Panc1 (cell line): Measurements from ENCODE around the gene ITPR2. TPM values are rescaled to one million over a fixed set of nuclear protein-coding genes. Genes with fewer than 3 reads are reported as not detected.

ENCODE experiments used
- ATAC-seq: fragments of 200-7000 bp; cut with Tn5 transposase; 2 replicates; pipeline ENCODE4 v1.9.1; 2020; ENCODE audit warnings: mild to moderate bottlenecking, moderate library complexity
- BruUV-seq: library from RNA; stranded (reverse); fragments of 400-500 nt; replicated peaks from 2 replicates; lab custom pipeline; 2021; lab: Mats Ljungman, UMichigan
- CTCF ChIA-PET: fragments of 300-600 bp; sonication (Branson Sonifier 250); formaldehyde crosslinking; loops from one replicate; lab custom pipeline; 2022; ENCODE audit warnings: antibody characterized with exemption; lab: Charles Lee
- POLR2A ChIA-PET: fragments of 300-600 bp; sonication (Branson Sonifier 250); formaldehyde crosslinking; loops from one replicate; lab custom pipeline; 2022; ENCODE audit warnings: antibody characterized with exemption; lab: Charles Lee
- DNase-seq: peaks from one replicate; pipeline ENCODE4 v3.0.0-alpha.2; 2010; ENCODE audit warnings: low read depth, low spot score
- H3K27ac ChIP-seq: 2 replicates; pipeline ENCODE4 v1.5.1; 2011; ENCODE audit warnings: mild to moderate bottlenecking, low read length, inconsistent platforms
- H3K27me3 ChIP-seq: fragments of 200-500 bp; sonication (Bioruptor generic); 2 replicates; pipeline ENCODE4 v1.6.0; 2014; ENCODE audit warnings: low read length, inconsistent platforms; ENCODE audit not compliant: control insufficient read depth, insufficient read depth
- H3K36me3 ChIP-seq: fragments of 200-500 bp; sonication (Bioruptor generic); 2 replicates; pipeline ENCODE4 v1.5.1; 2014; ENCODE audit warnings: inconsistent platforms, mild to moderate bottlenecking, low read length, moderate library complexity; ENCODE audit not compliant: control insufficient read depth, insufficient read depth
- H3K4me1 ChIP-seq: 2 replicates; pipeline ENCODE4 v1.5.1; 2011; ENCODE audit warnings: inconsistent platforms, mild to moderate bottlenecking, low read length, moderate library complexity; ENCODE audit not compliant: control insufficient read depth, insufficient read depth
- H3K4me3 ChIP-seq, 2 experiments: 2 replicates each; pipeline ENCODE4 v1.5.1; 2011 to 2012; ENCODE audit warnings: low read depth in 2 of 2, low read length in 2 of 2, mild to moderate bottlenecking in 2 of 2, inconsistent platforms in 1 of 2, moderate library complexity in 1 of 2
- H3K9me3 ChIP-seq: fragments of 200-500 bp; sonication (Bioruptor generic); 2 replicates; pipeline ENCODE4 v1.5.1; 2014; ENCODE audit warnings: low read depth, mild to moderate bottlenecking, inconsistent platforms, low read length, moderate library complexity; ENCODE audit not compliant: control insufficient read depth, insufficient read depth
- CTCF ChIP-seq: fragments of 450-650 bp; IDR thresholded peaks from 2 replicates; pipeline ENCODE4 v1.5.1; 2017; ENCODE audit warnings: mild to moderate bottlenecking
- POLR2AphosphoS5 ChIP-seq: IDR thresholded peaks from 2 replicates; pipeline ENCODE4 v1.6.1; 2012; ENCODE audit warnings: mild to moderate bottlenecking, low read depth, low read length, moderate library complexity
- REST ChIP-seq, 2 experiments: IDR thresholded peaks; 2 replicates each; pipeline ENCODE4 v1.6.1; 2011 to 2012; ENCODE audit warnings: low read depth in 2 of 2, control low read depth in 1 of 2, low read length in 1 of 2, mild to moderate bottlenecking in 1 of 2, moderate library complexity in 1 of 2; ENCODE audit not compliant: insufficient read depth in 1 of 2
- SIN3A ChIP-seq: IDR thresholded peaks from 2 replicates; pipeline ENCODE4 v1.6.1; 2012; ENCODE audit warnings: low read depth, mild to moderate bottlenecking, low read length, moderate library complexity, borderline replicate concordance; ENCODE audit not compliant: insufficient read depth
- TCF7L2 ChIP-seq: IDR thresholded peaks from 2 replicates; pipeline ENCODE4 v1.6.1; 2011; ENCODE audit warnings: mild to moderate bottlenecking, low read depth, low read length, inconsistent platforms
- in situ Hi-C: cut with HindIII; loops from 2 replicates; pipeline ENCODE4 v1.10.0; 2016; ENCODE audit warnings: low sequenced_read_pairs, low pct_unique_long_range_greater_than_20kb
- intact Hi-C: fragments of 100-400 bp; cut with micrococcal nuclease; formaldehyde crosslinking; loops from one replicate; pipeline ENCODE4 v1.10.0; 2022; ENCODE audit not compliant: unreplicated experiment
- total RNA-seq: library from RNA; stranded (reverse); gene quantifications from one replicate; pipeline ENCODE4 v1.2.1, GENCODE V29; 2021; ENCODE audit not compliant: unreplicated experiment

ITPR2 gene
- total RNA-seq, 1 experiment from 2014 or later, result 41.8 TPM

- in situ Hi-C loops (no loop called here), intact Hi-C loops (no loop called here)
- H3K9me3 ChIP-seq, result no peaks in the 10 kb centered on the region
- no peaks in the 10 kb centered on the region; the same call in 1 of the 2 replicates for H3K27me3 ChIP-seq
- BruUV-seq, result no TSS peak
- H3K36me3 ChIP-seq, result no peaks in the 10 kb centered on the region
- no peak for TF ChIP-seq CTCF
- no peak for TF ChIP-seq SIN3A
- TF ChIP-seq TCF7L2, result no peak
- no peak for TF ChIP-seq REST (IDR thresholded peaks at IDR 0.05; ENCODE audit: insufficient read depth in 1 of 2, low read depth in 2 of 2, low read length in 1 of 2)
- TF ChIP-seq POLR2AphosphoS5, result no peak
- POLR2A ChIA-PET, result interaction anchor here (1.0 kb wide), 1 partner anchor 127 kb away, joined by 3 read pairs; no protein-coding TSS in a partner anchor
- CTCF ChIA-PET, result interaction anchor here (0.6 kb wide), 1 partner anchor 29 kb away, joined by 4 read pairs; no protein-coding TSS in a partner anchor
- no peaks in the 10 kb centered on the region for H3K4me1 ChIP-seq
- DNase-seq, result no peak
- ATAC-seq, result no peak
- no peak overlapping the region for H3K27ac ChIP-seq
- H3K4me3 ChIP-seq, result no peak overlapping the region
Measured at GRCh38 chr12:26846416-26846815, 13.4 kb upstream of the ITPR2 start.

GRCh38 chr12:26845984-26846383 lies 13.0 kb upstream of the ITPR2 start:
- BruUV-seq, result no TSS peak

More at GRCh38 chr12:26845984-26846383, 13.0 kb upstream of the ITPR2 start:
- in situ Hi-C loops (no loop called here), intact Hi-C loops (no loop called here)
- no peak for DNase-seq
- H3K36me3 ChIP-seq, result no peaks in the 10 kb centered on the region
- no peak overlapping the region for H3K27ac ChIP-seq
- TF ChIP-seq SIN3A (no peak), POLR2AphosphoS5 (no peak), REST (IDR thresholded peaks at IDR 0.05; ENCODE audit: insufficient read depth in 1 of 2, low read depth in 2 of 2, low read length in 1 of 2) (no peak), CTCF (no peak), TCF7L2 (no peak)
- ChIA-PET CTCF (interaction anchor here (0.6 kb wide), 1 partner anchor 29 kb away, joined by 4 read pairs; no protein-coding TSS in a partner anchor), POLR2A (interaction anchor here (1.0 kb wide), 1 partner anchor 126 kb away, joined by 3 read pairs; no protein-coding TSS in a partner anchor)
- no peaks in the 10 kb centered on the region for H3K4me1 ChIP-seq
- no peaks in the 10 kb centered on the region for H3K9me3 ChIP-seq
- H3K4me3 ChIP-seq, result no peak overlapping the region
- H3K27me3 ChIP-seq, result no peaks in the 10 kb centered on the region; the same call in 1 of the 2 replicates
- ATAC-seq, result no peak
